Tibial nerve (tissue), 4 donors: ENCODE data around the gene GMDS. TPM values are rescaled to one million over a fixed set of nuclear protein-coding genes. Genes with fewer than 3 reads are reported as not detected.

Source experiments
- DNase-seq, 2 donors: peaks; one replicate each; pipeline ENCODE4 v3.0.0-alpha.2; 2019; ENCODE audit warnings: low spot score in 2 of 2
- H3K27ac ChIP-seq, 4 donors: fragments of 200-600 bp; sonication (generic) in 3 of 4; one replicate each; pipeline ENCODE4 v1.5.1; 2017 to 2019; ENCODE audit warnings: mild to moderate bottlenecking in 1 of 4
- H3K27me3 ChIP-seq, 2 donors: fragments of 200-600 bp; sonication (generic) in 1 of 2; one replicate each; pipeline versions ENCODE4 v1.5.1 to v1.6.0; 2017 to 2019
- H3K36me3 ChIP-seq, 3 donors: fragments of 200-600 bp; sonication (generic); one replicate each; pipeline ENCODE4 v1.5.1; 2018 to 2019
- H3K4me1 ChIP-seq, 4 donors: fragments of 200-600 bp; sonication (generic) in 3 of 4; one replicate each; pipeline ENCODE4 v1.5.1; 2017 to 2019
- H3K4me3 ChIP-seq, 4 donors: fragments of 200-600 bp; sonication (generic) in 3 of 4; one replicate each; pipeline ENCODE4 v1.5.1; 2017 to 2019; ENCODE audit warnings: mild to moderate bottlenecking in 1 of 4, moderate library complexity in 1 of 4
- H3K9me3 ChIP-seq, 4 donors: fragments of 200-600 bp; sonication (generic) in 3 of 4; one replicate each; pipeline ENCODE4 v1.5.1; 2017 to 2019
- EP300 ChIP-seq, 2 donors: sonication (generic); formaldehyde crosslinking; IDR thresholded peaks; one replicate each; pipeline ENCODE4 v1.6.1; 2017; ENCODE audit warnings: antibody characterized with exemption in 2 of 2, mild to moderate bottlenecking in 1 of 2
- POLR2A ChIP-seq, 2 donors: fragments of 450-650 bp; IDR thresholded peaks; one replicate each; pipeline ENCODE4 v1.6.1; 2017; ENCODE audit warnings: antibody characterized with exemption in 2 of 2, mild to moderate bottlenecking in 2 of 2, moderate library complexity in 2 of 2
- WGBS, 2 donors: methylation state at CpG; one replicate each; pipeline ENCODE4 v1.1.5; 2018; 5-methylcytosine and 5-hydroxymethylcytosine counted together
- total RNA-seq, 4 donors: library from RNA; depleted of rRNA; stranded (reverse); fragments of >200 nt; gene quantifications; one replicate each; pipeline ENCODE4 v1.1.0, GENCODE V29; 2016
- TF ChIP-seq, protein P1 (sequence below), 5 experiments: fragments of 200-600 bp in 3 of 5; fragments of 450-650 bp in 2 of 5; sonication (generic) in 3 of 5; IDR thresholded peaks; one replicate each; pipeline ENCODE4 v1.5.1; 2016 to 2019; ENCODE audit warnings: antibody characterized with exemption in 5 of 5, mild to moderate bottlenecking in 3 of 5, moderate library complexity in 2 of 5

The GMDS gene
- total RNA-seq, 4 donors from 2014 or later: 14.9 to 46.5 (median 32.8) TPM

DNA sequence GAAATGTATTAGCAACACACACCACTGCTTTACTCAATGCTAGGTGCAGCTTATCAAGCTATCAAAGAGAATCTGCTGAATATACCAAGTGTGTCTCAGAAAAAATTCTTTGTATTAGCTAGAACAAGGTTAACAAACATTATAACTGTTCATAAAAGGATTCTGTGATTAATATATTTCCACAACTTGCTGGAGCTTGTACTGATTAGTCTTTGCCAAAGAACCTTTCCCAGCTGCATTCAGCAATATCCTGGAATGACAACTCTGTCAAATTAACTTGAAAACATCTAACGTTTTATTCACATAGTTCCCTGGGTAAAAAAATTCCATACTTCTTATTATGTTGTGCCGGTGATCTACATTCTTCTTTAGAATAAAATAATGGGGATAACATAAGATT is 383.0 kb downstream of the GMDS start:
- TF ChIP-seq EP300 (IDR thresholded peaks at IDR 0.05) (no peak), POLR2A (IDR thresholded peaks at IDR 0.05) (no peak)
- TF ChIP-seq, protein P1, sequence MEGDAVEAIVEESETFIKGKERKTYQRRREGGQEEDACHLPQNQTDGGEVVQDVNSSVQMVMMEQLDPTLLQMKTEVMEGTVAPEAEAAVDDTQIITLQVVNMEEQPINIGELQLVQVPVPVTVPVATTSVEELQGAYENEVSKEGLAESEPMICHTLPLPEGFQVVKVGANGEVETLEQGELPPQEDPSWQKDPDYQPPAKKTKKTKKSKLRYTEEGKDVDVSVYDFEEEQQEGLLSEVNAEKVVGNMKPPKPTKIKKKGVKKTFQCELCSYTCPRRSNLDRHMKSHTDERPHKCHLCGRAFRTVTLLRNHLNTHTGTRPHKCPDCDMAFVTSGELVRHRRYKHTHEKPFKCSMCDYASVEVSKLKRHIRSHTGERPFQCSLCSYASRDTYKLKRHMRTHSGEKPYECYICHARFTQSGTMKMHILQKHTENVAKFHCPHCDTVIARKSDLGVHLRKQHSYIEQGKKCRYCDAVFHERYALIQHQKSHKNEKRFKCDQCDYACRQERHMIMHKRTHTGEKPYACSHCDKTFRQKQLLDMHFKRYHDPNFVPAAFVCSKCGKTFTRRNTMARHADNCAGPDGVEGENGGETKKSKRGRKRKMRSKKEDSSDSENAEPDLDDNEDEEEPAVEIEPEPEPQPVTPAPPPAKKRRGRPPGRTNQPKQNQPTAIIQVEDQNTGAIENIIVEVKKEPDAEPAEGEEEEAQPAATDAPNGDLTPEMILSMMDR (IDR thresholded peaks at IDR 0.05): no peak
- Histone ChIP-seq H3K36me3 (no peaks in the 10 kb centered on the region), H3K9me3 (no peaks in the 10 kb centered on the region), H3K27ac (no peak overlapping the region), H3K4me3 (no peak overlapping the region), H3K27me3 (no peaks in the 10 kb centered on the region), H3K4me1 (peaks cover 0 to 31% (median 5%) of the 10 kb centered on the region in 4 donors)
- 64 to 67% methylated on average over 2 of the region's 2 CpGs for WGBS, 2 donors
- no peak for DNase-seq

DNA sequence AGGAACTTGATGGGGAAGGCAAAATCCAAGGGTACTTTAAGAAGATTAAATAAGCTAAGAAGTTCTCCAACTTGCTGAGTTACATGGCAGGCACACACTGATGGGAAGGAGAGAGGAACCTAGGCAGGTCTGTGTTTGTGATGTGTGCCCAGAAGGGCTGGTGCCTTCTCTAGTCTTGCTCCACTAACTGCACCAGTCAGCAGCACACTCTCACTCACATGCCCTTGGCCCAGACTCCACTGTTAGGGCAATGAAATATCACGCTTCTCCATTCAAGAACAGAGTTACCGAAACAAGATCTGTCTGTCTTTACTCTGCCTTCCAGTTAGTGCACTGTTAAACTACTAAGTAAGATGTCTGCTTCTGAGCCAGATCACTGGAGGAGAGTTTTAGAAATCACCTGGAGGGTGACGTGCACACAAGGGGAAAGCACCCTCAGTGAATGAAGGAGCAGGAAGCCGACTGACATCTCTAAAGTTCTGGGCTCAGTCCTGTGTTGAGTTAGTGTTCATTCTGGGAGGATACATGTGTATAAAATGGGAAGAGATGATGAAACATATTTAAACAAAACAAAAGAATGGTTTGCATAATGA is 384.6 kb downstream of the GMDS start:
- peaks cover 0 to 34% (median 3%) of the 10 kb centered on the region in 4 donors for H3K4me1 ChIP-seq
- H3K36me3 ChIP-seq: no peaks in the 10 kb centered on the region
- 90 to 94% methylated on average over 4 of the region's 4 CpGs for WGBS, 2 donors
- no peaks in the 10 kb centered on the region for H3K9me3 ChIP-seq
- H3K27me3 ChIP-seq: no peaks in the 10 kb centered on the region
- no peak for DNase-seq
- TF ChIP-seq, protein P1 (IDR thresholded peaks at IDR 0.05): no peak
- TF ChIP-seq POLR2A (IDR thresholded peaks at IDR 0.05): no peak
- no peak overlapping the region for H3K27ac ChIP-seq
- no peak overlapping the region for H3K4me3 ChIP-seq

DNA sequence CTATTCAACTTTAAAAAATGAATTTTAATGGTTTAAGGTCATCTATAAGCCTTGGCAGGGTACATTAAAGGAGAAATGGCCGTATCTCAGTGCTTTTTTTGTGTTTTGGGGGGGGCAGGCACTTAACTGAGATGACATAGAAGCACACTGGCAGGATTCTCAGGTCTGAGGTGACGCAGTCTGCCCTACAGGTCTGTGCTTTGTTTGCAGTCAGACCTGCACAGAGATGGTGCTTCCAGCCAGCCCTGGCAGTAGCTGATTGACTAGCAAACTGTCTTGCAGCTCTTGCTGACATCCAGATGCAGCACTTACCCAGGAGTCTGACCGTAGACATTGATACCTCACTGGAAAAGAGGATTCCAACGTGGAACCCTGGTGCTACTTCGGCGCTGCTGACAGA is 386.5 kb downstream of the GMDS start:
- Histone ChIP-seq H3K9me3 (no peaks in the 10 kb centered on the region), H3K4me1 (peaks cover 0 to 20% (median 0%) of the 10 kb centered on the region in 4 donors), H3K27me3 (no peaks in the 10 kb centered on the region), H3K36me3 (no peaks in the 10 kb centered on the region), H3K27ac (no peak overlapping the region), H3K4me3 (no peak overlapping the region)
- no peak for DNase-seq
- WGBS, 2 donors: 90 to 92% methylated on average over 6 of the region's 6 CpGs
- TF ChIP-seq POLR2A (IDR thresholded peaks at IDR 0.05): no peak
- TF ChIP-seq, protein P1 (IDR thresholded peaks at IDR 0.05): no peak
- TF ChIP-seq EP300 (IDR thresholded peaks at IDR 0.05): no peak

DNA sequence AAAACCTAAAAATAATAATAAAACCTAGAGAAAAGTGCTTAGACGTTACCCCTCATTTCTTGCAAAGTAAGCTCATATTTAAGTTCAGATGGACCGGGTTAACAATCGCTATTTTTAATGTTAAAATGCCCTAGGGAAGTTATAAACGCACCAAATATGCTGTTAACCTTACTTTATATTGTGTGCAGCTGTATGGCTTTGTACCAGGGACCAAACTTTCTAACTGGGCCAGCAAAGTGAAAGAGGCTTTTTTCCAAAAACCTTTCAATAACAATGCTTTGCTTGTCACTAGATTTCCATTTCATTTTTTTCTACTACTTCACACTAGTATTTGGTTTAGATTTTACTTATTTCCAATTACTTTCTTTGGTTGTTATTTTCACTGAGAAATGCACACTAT is 387.2 kb downstream of the GMDS start:
- TF ChIP-seq, protein P1 (IDR thresholded peaks at IDR 0.05): no peak

DNA sequence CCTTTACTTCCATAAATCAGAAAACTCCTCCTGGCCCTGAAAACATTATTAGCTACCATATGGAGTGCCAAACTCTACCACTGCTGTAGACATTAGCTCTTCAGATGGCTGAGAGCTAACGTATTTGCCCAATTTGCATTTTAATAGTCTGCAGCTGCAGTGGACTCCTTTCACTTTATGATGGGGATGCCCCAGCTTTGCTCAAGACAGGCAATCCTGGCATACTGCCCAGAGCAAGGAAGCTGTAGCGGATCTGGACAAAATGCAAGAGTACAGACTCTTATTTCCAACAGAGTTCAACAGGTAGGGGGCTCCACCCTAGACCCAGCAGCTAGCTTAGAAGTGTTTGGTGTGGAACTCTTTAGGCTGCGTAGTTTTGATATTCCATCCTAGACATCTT is 389.0 kb downstream of the GMDS start:
- no peaks in the 10 kb centered on the region for H3K9me3 ChIP-seq
- peaks cover 0 to 20% (median 0%) of the 10 kb centered on the region in 4 donors for H3K4me1 ChIP-seq
- H3K27ac ChIP-seq: no peak overlapping the region
- H3K36me3 ChIP-seq: no peaks in the 10 kb centered on the region
- 38 to 52% methylated on average over 3 of the region's 3 CpGs for WGBS, 2 donors
- no peak for TF ChIP-seq POLR2A (IDR thresholded peaks at IDR 0.05)
- no peak for TF ChIP-seq EP300 (IDR thresholded peaks at IDR 0.05)
- TF ChIP-seq, protein P1 (IDR thresholded peaks at IDR 0.05): no peak
- peak; percentile 30 to 53 for DNase-seq
- no peak overlapping the region for H3K4me3 ChIP-seq
- no peaks in the 10 kb centered on the region for H3K27me3 ChIP-seq

More for the DNA sequence above, 387.2 kb downstream of the GMDS start:
- WGBS, 2 donors: 21 to 33% methylated on average over 4 of the region's 4 CpGs
- DNase-seq: no peak
- peaks cover 0 to 20% (median 0%) of the 10 kb centered on the region in 4 donors for H3K4me1 ChIP-seq
- H3K36me3 ChIP-seq: no peaks in the 10 kb centered on the region
- no peaks in the 10 kb centered on the region for H3K27me3 ChIP-seq
- H3K27ac ChIP-seq: no peak overlapping the region
- no peaks in the 10 kb centered on the region for H3K9me3 ChIP-seq
- no peak overlapping the region for H3K4me3 ChIP-seq
